Activated T-helper 1 cell treated with anti-CD3 and anti-CD28 coated beads, Interleukin-2, amount 50 U/mL, for 16 hours (primary cell): ENCODE measurements around the gene PRRT1.
"Not testable (repeated sequence)": the region's sequence is repeated elsewhere in the genome, so short reads cannot be mapped to it uniquely, and the experiment has no call there.

Experiments used
- DNase-seq, 2 donors: peaks; one replicate each; pipeline ENCODE4 v3.0.0-alpha.2; 2020; ENCODE audit warnings: low read depth in 1 of 2, low spot score in 1 of 2

Gene PRRT1

DNA sequence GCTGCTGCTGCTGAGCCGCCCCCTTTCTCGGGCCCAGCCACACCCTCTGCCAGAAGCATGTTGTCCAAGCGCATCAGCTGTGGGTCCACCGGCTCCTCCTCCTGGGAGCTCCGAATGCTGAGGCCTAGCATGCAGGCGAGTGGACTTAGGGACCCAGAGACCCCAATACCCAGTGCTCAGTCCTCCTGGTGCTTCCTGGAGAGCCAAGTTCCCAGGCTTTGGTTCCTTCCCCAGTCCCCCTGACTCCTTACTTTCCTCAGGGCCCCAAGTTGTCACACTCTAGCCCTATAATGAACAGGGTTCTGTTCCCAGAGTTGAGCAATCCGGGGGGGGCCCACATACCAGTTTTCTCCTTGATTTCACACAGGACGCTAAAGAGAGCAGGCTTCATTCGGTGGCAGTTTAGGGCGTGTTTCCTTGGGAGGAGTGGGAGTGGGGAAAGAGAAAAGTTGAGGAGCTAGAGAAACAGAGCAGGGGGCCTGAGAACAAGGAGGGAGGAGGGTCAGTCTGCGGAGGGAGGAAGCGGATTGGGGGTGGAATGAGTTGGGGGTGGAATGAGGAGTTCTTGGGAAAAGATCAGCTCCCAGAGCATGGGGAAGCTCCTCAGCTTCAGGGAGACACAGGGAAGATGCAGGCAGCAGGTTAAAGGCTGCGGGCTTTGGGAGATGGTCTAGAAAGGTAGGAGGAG lies 36.8 kb upstream of the PRRT1 start:
- DNase-seq: no peak

DNA sequence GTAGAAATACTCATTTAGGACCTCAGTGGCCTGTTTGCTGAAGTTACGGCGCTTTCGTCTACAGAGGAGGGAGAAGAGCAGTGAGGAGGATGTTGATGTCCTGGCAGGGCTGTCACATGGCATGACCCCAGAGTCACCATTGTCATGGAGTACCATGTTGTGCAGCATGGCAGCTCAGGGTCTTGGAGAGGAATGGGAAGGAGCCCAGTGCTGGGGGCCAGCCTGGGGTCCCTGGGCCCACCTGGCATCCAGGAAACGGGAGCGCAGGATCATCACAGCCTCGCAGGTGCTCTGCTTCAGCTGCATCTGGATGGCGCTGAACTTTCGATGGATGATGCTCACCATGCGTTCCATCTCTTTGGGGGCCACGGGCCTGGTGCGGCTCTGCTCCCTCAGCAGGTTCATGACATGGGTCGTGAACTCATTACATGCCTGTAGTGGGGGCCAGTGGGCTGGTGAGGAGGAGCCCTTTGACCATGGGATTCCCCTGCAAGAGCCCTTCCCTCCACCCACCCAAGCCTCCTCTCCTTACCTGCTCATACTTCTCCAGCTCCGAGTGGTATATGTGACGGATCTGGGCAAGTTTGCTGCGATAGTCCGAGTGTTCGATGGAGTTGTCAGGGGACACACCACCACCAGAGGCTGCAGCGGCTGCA lies 36.1 kb upstream of the PRRT1 start:
- not testable (repeated sequence) for DNase-seq

DNA sequence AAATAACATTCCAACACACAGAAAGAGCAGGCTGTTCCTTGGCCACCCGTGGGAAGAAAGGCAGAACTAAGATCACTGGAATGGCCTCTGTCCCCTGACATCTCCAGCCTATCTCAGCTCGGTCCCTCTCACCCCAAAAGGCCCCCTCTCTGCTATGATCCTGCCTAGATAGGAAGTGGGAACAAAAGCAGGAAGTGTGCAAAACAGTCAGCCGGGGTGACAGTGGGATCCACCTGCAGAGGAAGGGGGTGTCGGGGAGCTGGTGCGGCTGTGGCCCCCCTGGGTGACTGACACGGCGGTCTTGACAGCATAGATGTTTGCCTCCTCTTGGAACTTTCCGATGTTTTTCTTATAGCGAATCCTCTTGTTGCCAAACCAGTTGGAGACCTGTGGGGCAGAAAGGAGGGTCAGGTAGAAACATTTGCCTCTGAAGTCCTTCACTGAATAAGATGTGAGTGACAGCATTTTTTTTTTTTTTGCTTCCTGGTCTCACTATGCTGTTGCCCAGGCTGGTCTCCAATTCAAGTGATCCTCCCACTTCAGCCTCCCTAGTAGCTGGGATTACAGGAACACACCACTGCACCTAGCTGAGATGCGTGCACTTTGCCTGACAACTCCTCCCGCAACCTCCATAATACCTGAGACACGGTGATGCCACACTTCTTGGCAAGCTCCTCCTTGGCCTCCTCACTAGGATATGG lies 35.4 kb upstream of the PRRT1 start:
- no peak for DNase-seq

DNA sequence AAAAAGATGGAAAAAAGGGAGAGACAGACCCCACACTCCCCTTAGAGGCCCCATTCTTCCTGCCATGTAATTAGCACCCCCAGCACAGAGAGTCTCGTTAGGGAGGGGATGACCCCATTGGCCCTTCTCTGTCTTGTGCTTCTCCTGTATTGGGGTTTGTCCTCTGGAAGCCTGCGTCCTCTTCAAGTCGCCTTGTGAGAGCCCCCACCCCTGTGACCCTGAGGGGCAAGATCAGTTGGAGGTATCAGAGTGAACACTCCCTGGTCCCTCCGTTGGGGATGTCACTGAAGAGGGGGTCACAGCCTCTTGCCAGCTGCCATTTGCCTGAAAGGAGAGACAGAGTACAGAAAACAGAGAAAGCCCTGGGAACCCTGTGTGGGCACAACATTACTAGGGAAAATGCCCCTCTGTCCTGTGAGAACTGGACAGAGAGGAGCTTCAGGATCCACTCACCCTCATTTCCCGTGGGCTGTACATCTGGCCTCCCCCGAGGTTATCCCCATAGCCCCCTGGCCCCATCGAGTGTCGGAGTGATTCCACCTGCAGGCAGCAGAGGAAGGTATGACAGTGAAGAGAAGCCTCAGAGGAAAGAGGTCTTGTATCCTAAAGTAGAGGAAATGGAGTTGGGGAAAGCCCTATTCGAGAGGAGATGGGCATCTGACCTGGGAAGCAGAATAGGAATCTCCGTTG lies 34.6 kb upstream of the PRRT1 start:
- DNase-seq: not testable (repeated sequence)

DNA sequence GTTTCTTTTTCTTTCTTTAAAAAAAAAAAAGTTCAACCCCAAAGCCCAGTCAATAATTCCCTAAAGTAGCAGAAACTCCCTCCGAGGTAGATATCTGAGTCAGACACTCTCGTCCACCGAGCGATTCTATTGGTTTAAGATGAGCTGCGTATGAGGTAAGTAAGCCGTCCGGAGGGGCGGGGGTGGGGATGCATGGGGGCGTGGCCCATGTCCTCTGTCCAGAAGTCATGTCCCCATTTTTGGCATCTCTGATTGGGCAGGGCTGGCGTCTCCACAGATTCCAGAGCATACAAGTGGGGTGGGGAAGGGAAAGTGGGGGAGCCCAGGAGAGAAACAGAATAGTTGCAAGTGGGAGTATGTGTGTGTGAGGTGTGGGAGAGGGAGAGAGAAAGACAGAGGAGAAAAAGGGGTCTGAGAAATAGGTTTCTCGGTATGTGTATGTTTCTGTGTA lies 34.0 kb upstream of the PRRT1 start:
- DNase-seq: peak in 1 of 2 donors; percentile 45

DNA sequence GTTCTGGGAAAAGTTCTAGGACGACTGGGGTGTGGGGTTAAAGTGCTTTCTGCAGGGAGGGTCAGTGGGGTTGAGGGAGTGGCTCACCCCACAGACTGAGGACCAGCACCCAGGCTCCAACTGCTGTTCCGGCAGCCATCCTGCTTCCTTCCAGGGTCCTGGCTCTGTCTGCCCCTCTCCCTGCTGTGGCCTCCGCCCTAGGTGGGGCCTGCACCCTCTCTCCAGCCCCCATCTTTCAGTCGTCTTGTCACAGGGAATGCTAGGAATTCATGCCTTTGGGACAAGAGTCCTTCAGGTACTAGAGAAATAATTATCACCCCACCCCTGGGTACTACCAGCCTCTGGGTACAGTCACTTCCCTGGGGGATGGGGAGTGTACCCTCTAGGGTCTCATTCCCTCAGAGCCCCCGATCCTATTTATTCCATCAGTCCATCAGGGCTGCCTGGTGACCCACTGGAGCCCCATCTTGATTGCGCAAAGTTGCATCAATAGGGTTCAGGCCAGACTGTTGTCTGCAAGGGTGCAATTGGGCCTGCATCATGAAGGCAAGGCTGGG lies 32.4 kb upstream of the PRRT1 start, which contains the start of gene AGER:
TSS of gene AGER (minus strand) at position 170 of the 557 bp plus-strand sequence. CDS start at position 139, 31 bp downstream.
- DNase-seq: no peak

DNA sequence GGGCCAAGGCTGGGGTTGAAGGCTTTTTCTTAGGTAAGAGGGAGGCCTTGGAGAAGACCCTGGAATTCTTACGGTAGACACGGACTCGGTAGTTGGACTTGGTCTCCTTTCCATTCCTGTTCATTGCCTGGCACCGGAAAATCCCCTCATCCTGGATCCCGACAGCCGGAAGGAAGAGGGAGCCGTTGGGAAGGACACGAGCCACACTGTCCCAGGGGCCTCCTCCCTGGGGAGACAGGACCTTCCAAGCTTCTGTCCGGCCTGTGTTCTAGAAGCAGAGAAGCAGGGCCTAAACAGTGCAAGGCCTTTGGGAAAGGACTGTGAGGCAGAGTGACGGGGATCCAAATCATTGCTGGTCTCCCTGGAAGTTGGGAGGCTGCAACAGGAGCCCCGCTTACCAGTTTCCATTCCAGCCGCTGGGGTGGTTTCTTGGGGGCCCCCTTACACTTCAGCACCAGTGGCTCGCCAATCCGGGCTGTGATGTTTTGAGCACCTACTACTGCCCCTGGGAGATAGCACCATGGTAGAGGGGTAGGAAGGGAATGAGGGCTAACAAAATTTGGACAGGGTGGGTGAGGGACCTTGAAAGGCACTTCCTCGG lies 31.8 kb upstream of the PRRT1 start:
- no peak for DNase-seq

DNA sequence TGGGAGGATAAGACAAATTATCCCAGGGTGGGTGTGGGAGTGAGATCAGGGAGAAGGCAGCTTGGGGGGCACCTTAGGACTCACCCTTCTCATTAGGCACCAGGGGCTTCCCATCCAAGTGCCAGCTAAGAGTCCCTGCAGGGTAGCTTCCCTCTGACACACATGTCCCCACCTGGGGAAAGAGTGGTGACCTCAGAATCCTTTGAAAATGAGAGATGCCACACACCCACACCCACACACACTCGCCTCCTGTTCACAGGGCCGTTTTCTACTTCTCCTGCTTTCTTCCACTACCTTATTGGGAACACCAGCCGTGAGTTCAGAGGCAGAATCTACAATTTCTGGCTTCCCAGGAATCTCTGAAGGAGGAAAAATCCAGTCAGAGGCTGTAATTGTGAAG lies 31.3 kb upstream of the PRRT1 start:
- no peak for DNase-seq

DNA sequence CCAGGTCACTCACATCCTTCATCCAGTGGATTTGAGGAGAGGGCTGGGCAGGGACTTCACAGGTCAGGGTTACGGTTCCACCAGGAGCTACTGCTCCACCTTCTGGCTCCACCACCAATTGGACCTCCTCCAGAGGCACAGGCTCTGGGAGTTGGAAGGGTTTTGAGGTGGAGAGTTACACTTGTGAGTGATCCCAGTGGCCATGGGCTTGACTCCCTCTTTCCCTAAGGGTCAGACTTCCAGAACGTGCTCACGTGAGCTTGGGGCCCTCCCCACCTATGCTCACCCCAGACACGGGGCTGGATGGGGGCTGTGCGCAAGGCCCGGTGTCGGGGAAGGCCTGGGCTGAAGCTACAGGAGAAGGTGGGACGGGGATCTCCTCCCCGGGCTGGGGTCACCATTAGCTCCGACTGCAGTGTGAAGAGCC lies 30.8 kb upstream of the PRRT1 start:
- no peak for DNase-seq

DNA sequence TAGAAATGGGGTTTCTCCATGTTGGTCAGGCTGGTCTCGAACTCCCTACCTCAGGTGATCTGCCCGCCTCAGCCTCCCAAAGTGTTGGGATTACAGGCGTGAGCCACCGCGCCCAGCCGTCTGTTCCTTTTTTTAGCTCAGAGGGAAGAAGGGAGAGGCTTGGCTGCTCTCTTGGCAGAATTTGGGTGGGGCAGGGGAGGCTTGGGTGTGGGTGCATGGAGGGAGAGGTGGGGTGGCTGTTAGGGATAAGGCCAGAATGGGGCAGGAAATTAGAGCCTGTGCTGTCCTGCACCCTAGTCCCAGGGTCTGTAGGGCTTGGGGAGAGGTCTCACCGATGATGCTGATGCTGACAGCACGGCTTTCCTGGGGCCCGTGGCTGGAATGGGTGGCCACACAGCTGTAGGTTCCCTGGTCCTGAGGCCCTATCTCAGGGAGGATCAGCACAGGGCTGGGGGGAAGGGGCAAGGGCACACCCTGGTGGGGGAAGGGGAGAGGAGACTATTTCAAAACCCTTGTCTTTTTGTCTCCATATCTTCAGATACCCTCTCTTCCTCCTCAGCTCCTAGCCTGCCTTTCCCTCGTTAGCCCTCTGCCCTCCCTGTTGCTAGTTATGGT lies 30.3 kb upstream of the PRRT1 start:
- DNase-seq: no peak

DNA sequence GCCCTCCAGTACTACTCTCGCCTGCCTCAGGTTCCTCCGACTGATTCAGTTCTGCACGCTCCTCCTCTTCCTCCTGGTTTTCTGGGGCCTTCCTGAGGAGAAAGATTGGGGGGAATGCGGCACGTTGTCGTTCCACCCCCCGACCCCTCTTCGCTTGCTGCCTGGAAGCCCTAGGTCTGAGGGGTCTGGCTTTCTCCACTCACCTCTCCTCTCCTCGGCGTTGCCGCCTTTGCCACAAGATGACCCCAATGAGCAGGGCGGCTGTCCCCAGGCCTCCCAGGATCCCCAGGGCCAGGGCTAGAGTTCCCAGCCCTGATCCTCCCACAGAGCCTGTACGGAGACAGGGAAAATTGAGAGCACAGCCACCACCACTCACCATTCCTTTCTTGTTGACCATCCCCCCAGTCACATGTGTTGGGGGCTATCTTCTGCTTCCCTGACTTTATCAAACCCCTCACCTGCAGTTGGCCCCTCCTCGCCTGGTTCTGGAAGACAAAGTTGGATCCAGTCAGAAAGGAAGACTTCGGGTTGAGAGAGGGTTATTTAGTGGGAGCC lies 29.5 kb upstream of the PRRT1 start:
- no peak for DNase-seq

DNA sequence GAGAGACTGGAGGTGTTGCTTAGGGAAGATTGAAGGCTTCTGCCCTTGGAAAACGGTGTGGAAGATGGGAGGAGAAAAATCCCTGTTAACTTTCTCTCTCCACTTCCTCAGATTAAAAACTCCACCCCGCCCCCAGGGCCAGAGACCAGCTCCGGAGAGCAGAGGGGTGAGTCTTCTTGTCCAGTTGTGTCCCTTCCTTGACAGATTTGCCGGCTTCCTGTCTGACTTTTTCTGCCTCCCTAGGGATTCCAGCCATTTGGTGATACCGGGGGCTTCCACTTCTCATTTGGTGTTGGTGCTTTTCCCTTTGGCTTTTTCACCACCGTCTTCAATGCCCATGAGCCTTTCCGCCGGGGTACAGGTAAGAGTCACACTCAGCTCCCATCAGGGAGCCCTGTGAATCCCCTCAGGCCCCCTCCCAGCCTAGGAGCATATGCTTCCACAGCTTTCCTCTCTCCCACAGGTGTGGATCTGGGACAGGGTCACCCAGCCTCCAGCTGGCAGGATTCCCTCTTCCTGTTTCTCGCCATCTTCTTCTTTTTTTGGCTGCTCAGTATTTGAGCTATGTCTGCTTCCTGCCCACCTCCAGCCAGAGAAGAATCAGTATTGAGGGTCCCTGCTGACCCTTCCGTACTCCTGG lies 28.1 kb upstream of the PRRT1 start:
- DNase-seq: no peak

DNA sequence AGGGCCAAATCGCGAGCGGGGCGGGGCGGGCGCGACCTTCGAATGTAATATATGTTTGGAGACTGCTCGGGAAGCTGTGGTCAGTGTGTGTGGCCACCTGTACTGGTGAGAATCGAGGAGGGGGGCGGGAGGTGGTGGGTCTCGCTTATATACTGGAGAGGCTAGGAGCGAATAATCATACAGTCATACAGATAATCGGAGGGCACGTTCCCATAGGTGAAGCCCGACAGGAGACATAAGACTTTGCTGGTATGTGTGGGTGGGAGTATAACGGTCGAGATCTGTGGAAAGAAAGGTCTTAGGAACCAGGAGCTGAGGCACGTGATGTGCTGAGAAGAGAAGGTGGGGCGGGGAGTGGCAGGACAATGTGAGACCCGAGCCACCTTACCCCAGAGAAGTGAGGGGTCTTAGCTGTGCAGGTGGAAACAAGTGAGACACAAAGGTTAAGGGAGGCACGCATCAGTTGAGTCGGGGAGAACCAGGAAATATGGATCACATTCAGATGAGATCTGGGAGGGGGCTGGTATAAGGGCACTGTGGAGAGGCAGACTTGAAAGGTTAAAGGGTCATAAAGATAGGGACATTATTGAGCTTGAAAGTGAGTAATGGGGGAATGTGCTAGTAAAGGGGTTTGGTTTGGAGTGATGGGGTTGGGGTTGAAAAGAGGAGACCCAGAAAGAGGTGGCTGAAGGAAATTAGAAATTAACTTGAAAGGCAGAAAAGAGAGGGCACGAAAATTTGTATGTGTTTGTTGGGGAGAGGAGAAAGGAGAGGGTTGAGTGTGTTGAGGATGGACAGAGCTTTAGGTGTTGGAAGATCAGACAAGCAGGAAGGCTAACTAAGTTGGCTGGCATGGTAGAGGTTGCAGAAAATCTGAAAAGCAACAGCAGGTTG lies 27.1 kb upstream of the PRRT1 start:
- no peak for DNase-seq

DNA sequence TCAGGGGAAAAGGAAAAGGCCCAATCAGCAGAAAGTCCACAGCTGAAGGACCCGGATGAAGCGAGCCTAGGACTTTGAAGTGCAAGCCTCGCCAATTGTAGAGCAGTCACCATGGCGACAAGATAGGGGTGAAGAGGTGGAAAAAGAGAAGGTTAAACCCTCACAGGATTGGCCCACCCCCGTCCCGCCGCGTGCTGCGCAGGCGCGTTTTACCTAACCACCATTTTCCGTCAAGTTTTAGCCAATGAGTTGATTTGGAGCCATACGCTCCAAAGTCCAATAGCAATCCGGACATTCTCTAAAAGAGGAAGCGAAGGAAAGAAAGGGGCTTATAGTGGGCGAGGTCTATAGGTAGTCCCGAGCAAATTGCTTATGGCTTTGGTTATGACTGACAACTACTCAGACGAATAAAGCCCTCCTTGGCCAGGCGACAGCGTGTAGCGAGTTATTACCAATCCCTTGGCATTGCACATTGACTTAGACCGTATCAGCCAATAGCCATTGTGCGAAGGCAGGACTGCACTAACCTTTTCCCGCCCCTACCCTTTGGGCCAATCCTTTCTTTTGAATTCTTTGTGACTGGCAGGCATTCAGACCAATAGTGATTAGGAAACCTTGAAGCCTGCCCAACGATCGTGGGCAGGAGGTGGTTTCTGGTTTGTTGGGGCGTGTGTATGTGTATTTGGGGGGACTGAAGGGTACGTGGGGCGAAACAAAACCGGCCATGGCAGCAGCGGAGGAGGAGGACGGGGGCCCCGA lies 26.2 kb upstream of the PRRT1 start, which contains the start of gene RNF5:
TSS of gene RNF5 (plus strand) at position 618 of the 759 bp plus-strand sequence. CDS start at position 725, 107 bp downstream.
- DNase-seq: peak; percentile 79 to 87

DNA sequence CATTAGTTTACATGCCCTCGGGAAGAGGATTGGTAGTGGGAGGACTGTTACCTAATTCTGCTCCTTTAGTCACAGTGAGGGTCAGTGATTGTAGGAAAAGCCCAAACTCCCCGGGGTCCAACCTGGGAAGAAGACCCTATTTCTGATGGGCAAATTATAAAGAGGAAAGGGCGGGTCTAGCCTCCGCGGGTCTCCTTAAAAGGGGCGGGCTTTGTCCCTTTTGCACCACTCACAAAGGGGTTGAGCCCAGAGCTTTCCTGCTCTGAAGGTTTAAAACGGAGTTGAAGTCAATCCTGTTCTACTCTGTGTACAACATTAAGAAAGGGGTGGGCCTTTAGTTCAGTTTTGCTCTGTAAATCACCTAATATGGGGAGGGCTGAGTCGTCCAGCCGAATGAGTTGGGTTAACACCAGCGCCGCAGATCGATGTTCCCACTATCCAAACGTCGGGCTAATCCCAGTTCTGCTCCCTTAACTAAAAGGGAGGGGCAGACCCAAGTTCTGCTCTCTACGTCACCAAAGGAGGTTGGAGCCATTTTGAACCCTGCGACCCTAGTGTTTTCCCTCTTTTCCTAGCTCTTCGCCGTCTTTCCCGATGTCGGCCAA lies 25.5 kb upstream of the PRRT1 start:
- no peak for DNase-seq

DNA sequence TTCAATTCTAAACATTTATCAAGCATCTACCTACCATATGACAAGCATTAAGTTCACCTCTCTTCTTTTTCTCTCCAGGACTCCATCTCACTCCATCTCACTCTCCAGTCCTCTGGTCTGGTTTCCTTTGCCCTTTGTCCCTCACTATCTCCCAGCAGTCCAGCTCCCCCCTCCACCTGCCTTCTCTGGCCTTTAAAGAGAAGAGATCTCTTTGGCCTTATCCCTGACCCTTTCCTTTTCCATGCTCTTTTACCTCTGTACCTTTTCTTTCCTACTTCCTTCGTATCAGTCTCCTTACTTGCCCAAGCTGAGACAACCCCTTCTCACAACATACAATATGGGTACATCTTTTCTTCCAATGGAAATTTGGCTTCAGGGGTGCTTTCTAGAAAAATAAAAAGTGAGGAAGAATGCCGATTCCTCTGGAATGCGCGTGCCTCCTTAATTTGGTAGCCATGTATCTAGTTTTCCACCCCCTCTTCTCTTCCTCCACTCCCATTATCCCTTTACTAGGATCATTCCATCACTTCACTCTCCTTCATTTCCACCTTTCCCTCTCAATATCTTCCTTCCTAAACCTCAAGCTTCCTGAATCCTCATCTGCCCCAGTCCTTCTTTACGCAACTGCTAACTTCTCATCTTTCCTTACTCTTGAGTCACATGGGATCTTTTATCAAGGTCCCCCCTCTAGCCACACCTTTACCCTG lies 24.9 kb upstream of the PRRT1 start:
- no peak for DNase-seq
